BLaER1 treated with 17β-estradiol and CSF1 and Interleukin-3, amounts not matched to agents 10 nM and 100 nM (cell line): ENCODE data around the gene DAZ1.
"Not testable (repeated sequence)": the region's sequence is repeated elsewhere in the genome, so short reads cannot be mapped to it uniquely, and the experiment has no call there.

ENCODE experiments used
- H3K27ac ChIP-seq, 11 experiments: shearing (Covaris generic); formaldehyde crosslinking; 2 replicates each; pipeline ENCODE4 v1.8.1; 2022
- H3K27me3 ChIP-seq, 11 experiments: shearing (Covaris generic); formaldehyde crosslinking; 2 replicates each; pipeline ENCODE4 v1.8.1; 2022
- H3K36me3 ChIP-seq, 11 experiments: shearing (Covaris generic); formaldehyde crosslinking; 2 replicates each; pipeline ENCODE4 v1.8.1; 2022
- H3K4me1 ChIP-seq, 10 experiments: shearing (Covaris generic); formaldehyde crosslinking; 2 replicates each; pipeline ENCODE4 v1.8.1; 2022
- H3K4me2 ChIP-seq, 11 experiments: shearing (Covaris generic); formaldehyde crosslinking; 2 replicates each; pipeline ENCODE4 v1.8.1; 2022
- H3K4me3 ChIP-seq, 10 experiments: shearing (Covaris generic); formaldehyde crosslinking; 2 replicates each; pipeline ENCODE4 v1.8.1; 2022
- H3K9ac ChIP-seq, 11 experiments: shearing (Covaris generic); formaldehyde crosslinking; 2 replicates each; pipeline ENCODE4 v1.8.1; 2022
- H3K9me3 ChIP-seq, 11 experiments: shearing (Covaris generic); formaldehyde crosslinking; replicated peaks in 1 of 11; 2 replicates each; pipeline ENCODE4 v1.8.1; 2022
- H4K20me1 ChIP-seq, 11 experiments: shearing (Covaris generic); formaldehyde crosslinking; 2 replicates each; pipeline ENCODE4 v1.8.1; 2022

DAZ1 gene, protein sequence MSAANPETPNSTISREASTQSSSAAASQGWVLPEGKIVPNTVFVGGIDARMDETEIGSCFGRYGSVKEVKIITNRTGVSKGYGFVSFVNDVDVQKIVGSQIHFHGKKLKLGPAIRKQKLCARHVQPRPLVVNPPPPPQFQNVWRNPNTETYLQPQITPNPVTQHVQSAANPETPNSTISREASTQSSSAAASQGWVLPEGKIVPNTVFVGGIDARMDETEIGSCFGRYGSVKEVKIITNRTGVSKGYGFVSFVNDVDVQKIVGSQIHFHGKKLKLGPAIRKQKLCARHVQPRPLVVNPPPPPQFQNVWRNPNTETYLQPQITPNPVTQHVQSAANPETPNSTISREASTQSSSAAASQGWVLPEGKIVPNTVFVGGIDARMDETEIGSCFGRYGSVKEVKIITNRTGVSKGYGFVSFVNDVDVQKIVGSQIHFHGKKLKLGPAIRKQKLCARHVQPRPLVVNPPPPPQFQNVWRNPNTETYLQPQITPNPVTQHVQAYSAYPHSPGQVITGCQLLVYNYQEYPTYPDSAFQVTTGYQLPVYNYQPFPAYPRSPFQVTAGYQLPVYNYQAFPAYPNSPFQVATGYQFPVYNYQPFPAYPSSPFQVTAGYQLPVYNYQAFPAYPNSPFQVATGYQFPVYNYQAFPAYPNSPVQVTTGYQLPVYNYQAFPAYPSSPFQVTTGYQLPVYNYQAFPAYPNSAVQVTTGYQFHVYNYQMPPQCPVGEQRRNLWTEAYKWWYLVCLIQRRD

DNA sequence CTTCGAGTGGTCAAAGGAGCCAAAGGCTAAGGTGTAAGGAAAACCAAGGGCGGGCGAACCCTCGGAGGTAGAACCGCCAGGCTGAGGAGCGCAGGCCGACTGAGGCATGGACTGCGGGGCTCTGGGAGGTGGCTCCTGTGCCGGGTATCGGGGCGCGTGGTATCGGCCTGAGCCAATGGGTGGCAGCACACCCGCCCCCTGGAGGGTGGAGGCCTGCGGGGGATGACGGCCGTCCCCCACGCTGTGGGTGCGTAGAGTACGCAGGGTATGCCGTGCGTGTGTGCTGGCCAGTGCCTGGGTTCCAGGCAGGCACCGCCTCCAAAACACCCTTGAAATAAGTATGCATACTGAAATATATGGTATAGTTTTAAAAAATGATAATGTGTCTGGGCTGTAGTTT lies at the start of gene DAZ1:
DAZ1 (minus strand) TSS at position 101 of the 400 bp plus-strand sequence. CDS start 208 bp downstream, outside the sequence.
- not testable (repeated sequence) for H3K36me3 ChIP-seq, H4K20me1 ChIP-seq, H3K4me1 ChIP-seq, H3K27ac ChIP-seq, H3K27me3 ChIP-seq, H3K9me3 ChIP-seq, H3K9ac ChIP-seq, H3K4me3 ChIP-seq, H3K4me2 ChIP-seq

DNA sequence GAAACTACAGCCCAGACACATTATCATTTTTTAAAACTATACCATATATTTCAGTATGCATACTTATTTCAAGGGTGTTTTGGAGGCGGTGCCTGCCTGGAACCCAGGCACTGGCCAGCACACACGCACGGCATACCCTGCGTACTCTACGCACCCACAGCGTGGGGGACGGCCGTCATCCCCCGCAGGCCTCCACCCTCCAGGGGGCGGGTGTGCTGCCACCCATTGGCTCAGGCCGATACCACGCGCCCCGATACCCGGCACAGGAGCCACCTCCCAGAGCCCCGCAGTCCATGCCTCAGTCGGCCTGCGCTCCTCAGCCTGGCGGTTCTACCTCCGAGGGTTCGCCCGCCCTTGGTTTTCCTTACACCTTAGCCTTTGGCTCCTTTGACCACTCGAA lies 20.4 kb upstream of the DAZ1 start, which contains the start of gene DAZ2:
DAZ2 (plus strand) TSS at position 301 of the 400 bp plus-strand sequence. CDS start 208 bp downstream, outside the sequence.
- H3K36me3 ChIP-seq, H3K4me2 ChIP-seq, H3K4me3 ChIP-seq, H3K27me3 ChIP-seq, H4K20me1 ChIP-seq, H3K27ac ChIP-seq, H3K4me1 ChIP-seq, H3K9ac ChIP-seq, H3K9me3 ChIP-seq: not testable (repeated sequence)

DNA sequence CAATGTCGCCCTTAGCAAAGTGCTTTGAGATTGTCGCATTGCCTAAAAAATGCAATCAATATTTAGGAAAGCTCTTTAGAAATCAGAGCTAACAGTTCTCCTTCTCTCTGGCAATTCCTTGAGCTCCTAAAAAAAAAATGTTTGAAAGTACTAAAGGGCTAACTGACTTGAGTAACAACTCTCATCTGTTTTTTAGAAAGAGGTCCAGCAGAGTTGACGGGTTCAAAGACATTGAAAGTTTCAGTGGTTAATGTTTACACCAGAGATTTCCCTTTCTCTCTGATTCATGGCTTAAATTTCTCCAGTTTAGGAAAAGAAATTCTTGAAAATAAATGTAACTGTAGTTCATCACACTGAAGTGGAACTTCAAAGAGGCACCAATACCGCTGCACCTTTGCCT lies 11.9 kb upstream of the DAZ1 start:
- H3K27me3 ChIP-seq, H3K4me1 ChIP-seq, H3K9ac ChIP-seq, H3K4me3 ChIP-seq, H4K20me1 ChIP-seq, H3K9me3 ChIP-seq, H3K36me3 ChIP-seq, H3K27ac ChIP-seq, H3K4me2 ChIP-seq: not testable (repeated sequence)

DNA sequence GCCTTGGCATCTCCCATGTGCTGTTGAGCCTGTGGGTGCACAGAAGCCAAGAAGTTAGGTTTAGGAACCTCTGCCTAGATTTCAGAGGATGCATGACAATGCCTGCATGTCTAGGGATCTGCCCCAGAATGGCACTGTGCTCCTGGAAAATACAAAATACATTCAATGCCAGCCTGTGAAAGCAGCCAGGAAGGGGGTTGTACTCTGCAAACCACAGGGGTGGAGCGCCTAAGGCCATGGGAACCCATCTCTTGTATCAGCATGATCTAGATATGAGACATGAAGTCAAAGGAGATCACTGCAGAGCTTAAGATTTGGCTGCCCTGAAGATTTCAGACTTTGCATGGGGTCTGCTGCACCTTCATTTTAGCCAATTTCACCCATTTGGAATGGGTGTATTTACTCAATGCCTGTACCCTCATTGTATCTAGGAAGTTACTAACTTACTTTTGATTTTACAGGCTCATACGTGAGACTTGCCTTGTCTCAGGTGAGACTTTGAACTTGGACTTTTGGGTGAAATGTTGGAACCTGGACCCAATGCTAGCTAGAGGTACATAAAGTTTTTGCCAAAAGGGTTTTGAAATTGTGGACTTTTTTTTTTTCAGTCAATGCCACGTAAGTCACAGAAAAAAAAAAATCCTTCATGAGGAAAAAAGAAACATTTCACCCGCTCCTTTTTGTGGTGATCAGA lies 11.1 kb upstream of the DAZ1 start:
- not testable (repeated sequence) for H3K36me3 ChIP-seq, H3K4me2 ChIP-seq, H3K9ac ChIP-seq, H4K20me1 ChIP-seq, H3K4me1 ChIP-seq, H3K27me3 ChIP-seq, H3K27ac ChIP-seq, H3K9me3 ChIP-seq, H3K4me3 ChIP-seq

DNA sequence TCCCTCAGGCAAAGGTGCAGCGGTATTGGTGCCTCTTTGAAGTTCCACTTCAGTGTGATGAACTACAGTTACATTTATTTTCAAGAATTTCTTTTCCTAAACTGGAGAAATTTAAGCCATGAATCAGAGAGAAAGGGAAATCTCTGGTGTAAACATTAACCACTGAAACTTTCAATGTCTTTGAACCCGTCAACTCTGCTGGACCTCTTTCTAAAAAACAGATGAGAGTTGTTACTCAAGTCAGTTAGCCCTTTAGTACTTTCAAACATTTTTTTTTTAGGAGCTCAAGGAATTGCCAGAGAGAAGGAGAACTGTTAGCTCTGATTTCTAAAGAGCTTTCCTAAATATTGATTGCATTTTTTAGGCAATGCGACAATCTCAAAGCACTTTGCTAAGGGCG lies 8.6 kb upstream of the DAZ1 start:
- H3K4me1 ChIP-seq, H3K36me3 ChIP-seq, H3K4me2 ChIP-seq, H3K27ac ChIP-seq, H3K9ac ChIP-seq, H3K4me3 ChIP-seq, H4K20me1 ChIP-seq, H3K27me3 ChIP-seq, H3K9me3 ChIP-seq: not testable (repeated sequence)
